HG03135 (cell line): ENCODE results near the gene SLC6A18.
"Not testable (repeated sequence)": the region's sequence is repeated elsewhere in the genome, so short reads cannot be mapped to it uniquely, and the experiment has no call there.

Experiments used
- ATAC-seq: cut with Tn5 transposase; IDR thresholded peaks from one replicate; pipeline ENCODE4 v1.9.1; 2021; ENCODE audit warnings: mild to moderate bottlenecking, moderate library complexity; ENCODE audit not compliant: unreplicated experiment

SLC6A18 gene

GRCh38 chr5:1288439-1289335 is 63.5 kb downstream of the SLC6A18 start:
- ATAC-seq = no peak

- ATAC-seq = not testable (repeated sequence)
Measured at GRCh38 chr5:1289559-1289958, 64.4 kb downstream of the SLC6A18 start.

- not testable (repeated sequence) for ATAC-seq
Measured at GRCh38 chr5:1290956-1291355, 65.8 kb downstream of the SLC6A18 start.

GRCh38 chr5:1291611-1292080 is 66.5 kb downstream of the SLC6A18 start:
- ATAC-seq = no peak

- no peak for ATAC-seq
Measured at GRCh38 chr5:1292139-1292538, 67.0 kb downstream of the SLC6A18 start.

- no peak for ATAC-seq
Measured at GRCh38 chr5:1292846-1293415, 67.8 kb downstream of the SLC6A18 start.

- ATAC-seq = no peak
Measured at GRCh38 chr5:1293416-1294205, 68.4 kb downstream of the SLC6A18 start.

- ATAC-seq = no peak
Measured at GRCh38 chr5:1294206-1294834, 69.1 kb downstream of the SLC6A18 start.

GRCh38 chr5:1294835-1295649 is 69.9 kb downstream of the SLC6A18 start, which contains the start of gene TERT:
Gene TERT, minus strand, starts transcription at chr5:1295068. Its CDS starts 79 bp downstream, at chr5:1294989.
- no peak for ATAC-seq

- ATAC-seq = no peak
Measured at GRCh38 chr5:1295650-1296037, 70.5 kb downstream of the SLC6A18 start.
